H1 (cell line): ENCODE measurements around the gene DDX49. TPM values are rescaled to one million over a fixed set of nuclear protein-coding genes. Genes with fewer than 3 reads are reported as not detected.
A peak's percentile ranks its signal among the peaks of the same experiment; 100 is the strongest.

Source experiments
- CTCF ChIA-PET: fragments of 300-600 bp; sonication (Branson Sonifier 250); formaldehyde crosslinking; loops from one replicate; lab custom pipeline; 2021; ENCODE audit not compliant: partially characterized antibody; lab: Charles Lee
- POLR2A ChIA-PET: fragments of 300-600 bp; sonication (Branson Sonifier 250); formaldehyde crosslinking; loops from one replicate; lab custom pipeline; 2021; ENCODE audit warnings: inconsistent platforms; ENCODE audit not compliant: partially characterized antibody; lab: Charles Lee
- DNase-seq, 2 experiments: peaks; one replicate each; pipeline versions ENCODE4 v3.0.0 to v3.0.0-alpha.2; 2010 to 2022; ENCODE audit warnings: low spot score in 2 of 2, low read depth in 1 of 2, mixed read lengths in 1 of 2
- FAIRE-seq: peaks from 2 replicates; lab custom pipeline; 2011; peaks lifted over from hg19 to GRCh38; lab: Jason Lieb, UNC
- H2AFZ ChIP-seq: 2 replicates; pipeline ENCODE4 v1.8.1; 2012; ENCODE audit warnings: low read length, inconsistent platforms
- H2AK5ac ChIP-seq: 2 replicates; pipeline ENCODE4 v1.6.1; 2013; ENCODE audit warnings: low read depth, low read length
- H2BK120ac ChIP-seq: replicated peaks from 2 replicates; pipeline ENCODE3; 2013; ENCODE audit warnings: low read depth, low read length, inconsistent platforms
- H2BK12ac ChIP-seq: 2 replicates; pipeline ENCODE4 v1.6.1; 2013; ENCODE audit warnings: low read depth, low read length
- H2BK15ac ChIP-seq: 2 replicates; pipeline ENCODE4 v1.6.1; 2013; ENCODE audit warnings: low read length
- H2BK20ac ChIP-seq: 2 replicates; pipeline ENCODE4 v1.6.1; 2013; ENCODE audit warnings: low read length
- H2BK5ac ChIP-seq: 2 replicates; pipeline ENCODE4 v1.6.1; 2013; ENCODE audit warnings: low read depth, low read length
- H3K14ac ChIP-seq: 2 replicates; pipeline ENCODE4 v1.6.1; 2013; ENCODE audit warnings: inconsistent platforms; ENCODE audit not compliant: insufficient read length
- H3K18ac ChIP-seq: 2 replicates; pipeline ENCODE4 v1.6.1; 2013; ENCODE audit warnings: low read length; ENCODE audit errors: extremely low read depth
- H3K23ac ChIP-seq: 2 replicates; pipeline ENCODE4 v1.6.1; 2013; ENCODE audit warnings: inconsistent platforms; ENCODE audit not compliant: insufficient read length
- H3K23me2 ChIP-seq: 2 replicates; pipeline ENCODE4 v1.6.1; 2013; ENCODE audit warnings: low read depth, low read length
- H3K27ac ChIP-seq: 2 replicates; pipeline ENCODE4 v1.6.1; 2011; ENCODE audit warnings: low read depth, low read length, inconsistent platforms
- H3K27me3 ChIP-seq, 4 experiments: replicated peaks in 1 of 4; 1 replicate in 1 of 4; 2 replicates in 3 of 4; pipeline versions ENCODE4 v1.6.1 to v1.8.1; 2011 to 2013; ENCODE audit warnings: low read length in 3 of 4, mild to moderate bottlenecking in 3 of 4, inconsistent platforms in 2 of 4, mixed read lengths in 2 of 4, moderate library complexity in 1 of 4; ENCODE audit not compliant: control insufficient read depth in 3 of 4, insufficient read depth in 3 of 4; ENCODE audit errors: extremely low read depth in 1 of 4
- H3K36me3 ChIP-seq, 4 experiments: 2 replicates each; pipeline versions ENCODE4 v1.6.1 to v1.8.1; 2011 to 2013; ENCODE audit warnings: mild to moderate bottlenecking in 4 of 4, low read length in 3 of 4, moderate library complexity in 2 of 4, control low read depth in 1 of 4, inconsistent platforms in 1 of 4; ENCODE audit not compliant: insufficient read depth in 4 of 4, control insufficient read depth in 2 of 4
- H3K4ac ChIP-seq: replicated peaks from 2 replicates; pipeline ENCODE3; 2013; ENCODE audit warnings: low read length, low read depth, mixed read lengths, inconsistent platforms; ENCODE audit not compliant: insufficient read length
- H3K4me1 ChIP-seq, 4 experiments: replicated peaks in 1 of 4; 1 replicate in 1 of 4; 2 replicates in 3 of 4; pipeline versions ENCODE4 v1.6.1 to v1.8.1; 2011 to 2013; ENCODE audit warnings: low read length in 3 of 4, inconsistent platforms in 2 of 4, mixed read lengths in 1 of 4; ENCODE audit not compliant: insufficient read depth in 4 of 4, control insufficient read depth in 3 of 4
- H3K4me2 ChIP-seq, 2 experiments: 2 replicates each; pipeline versions ENCODE4 v1.6.1 to v1.8.1; 2011 to 2013; ENCODE audit warnings: low read depth in 2 of 2, low read length in 2 of 2, control low read depth in 1 of 2, inconsistent platforms in 1 of 2, mild to moderate bottlenecking in 1 of 2; ENCODE audit not compliant: insufficient read depth in 1 of 2
- H3K4me3 ChIP-seq, 4 experiments: fragments of 200-600, 300-600 bp in 1 of 4; sonication (generic), shearing (Covaris generic), sonication (Bioruptor Twin) in 1 of 4; 2 replicates each; pipeline versions ENCODE4 v1.5.1 to v1.8.1; 2011 to 2016; ENCODE audit warnings: low read length in 4 of 4, low read depth in 3 of 4, control low read depth in 2 of 4, inconsistent platforms in 2 of 4, mild to moderate bottlenecking in 2 of 4, mixed read lengths in 1 of 4, moderate library complexity in 1 of 4; ENCODE audit not compliant: insufficient read depth in 2 of 4; ENCODE audit errors: extremely low read depth in 1 of 4
- H3K56ac ChIP-seq: replicated peaks from 2 replicates; pipeline ENCODE3; 2013; ENCODE audit warnings: low read depth, mild to moderate bottlenecking, mixed read lengths, low read length, inconsistent platforms; ENCODE audit not compliant: insufficient read length
- H3K79me1 ChIP-seq: 2 replicates; pipeline ENCODE4 v1.6.1; 2013; ENCODE audit warnings: low read depth, low read length, control low read depth
- H3K79me2 ChIP-seq, 2 experiments: 2 replicates each; pipeline versions ENCODE4 v1.6.1 to v1.8.1; 2012 to 2013; ENCODE audit warnings: low read length in 2 of 2, mild to moderate bottlenecking in 2 of 2, inconsistent platforms in 1 of 2; ENCODE audit not compliant: insufficient read depth in 2 of 2, control insufficient read depth in 1 of 2
- H3K9ac ChIP-seq, 4 experiments: replicated peaks in 1 of 4; 1 replicate in 1 of 4; 2 replicates in 3 of 4; pipeline versions ENCODE4 v1.6.1 to v1.8.1; 2011 to 2013; ENCODE audit warnings: low read depth in 3 of 4, low read length in 3 of 4, control low read depth in 2 of 4, mild to moderate bottlenecking in 2 of 4, moderate library complexity in 2 of 4, inconsistent platforms in 1 of 4; ENCODE audit errors: extremely low read depth in 1 of 4
- H3K9me3 ChIP-seq, 2 experiments: 2 replicates each; pipeline versions ENCODE4 v1.6.1 to v1.8.1; 2012 to 2013; ENCODE audit warnings: mild to moderate bottlenecking in 2 of 2, moderate library complexity in 2 of 2, control low read depth in 1 of 2, inconsistent platforms in 1 of 2, low read depth in 1 of 2, low read length in 1 of 2, mixed read lengths in 1 of 2; ENCODE audit not compliant: insufficient read depth in 2 of 2
- H4K20me1 ChIP-seq, 2 experiments: replicated peaks in 1 of 2; 2 replicates each; pipeline versions ENCODE3 to v1.8.1; 2011 to 2013; ENCODE audit warnings: inconsistent platforms in 2 of 2, low read length in 2 of 2, mild to moderate bottlenecking in 1 of 2; ENCODE audit not compliant: insufficient read depth in 2 of 2, control insufficient read depth in 1 of 2
- H4K5ac ChIP-seq: 2 replicates; pipeline ENCODE4 v1.6.1; 2013; ENCODE audit warnings: low read length, low read depth, mixed read lengths, inconsistent platforms; ENCODE audit not compliant: insufficient read length
- H4K8ac ChIP-seq: 2 replicates; pipeline ENCODE4 v1.8.0; 2013; ENCODE audit warnings: mild to moderate bottlenecking, moderate library complexity, low read length, inconsistent platforms; ENCODE audit not compliant: insufficient read depth; ENCODE audit errors: extremely low read depth
- H4K91ac ChIP-seq: replicated peaks from 2 replicates; pipeline ENCODE3; 2013; ENCODE audit warnings: low read length, mixed read lengths, inconsistent platforms; ENCODE audit not compliant: insufficient read length
- CHD1 ChIP-seq: IDR thresholded peaks from 2 replicates; pipeline ENCODE4 v1.6.1; 2012; ENCODE audit warnings: low read depth, low read length, improper control_type of control experiment
- EP300 ChIP-seq, 2 experiments: IDR thresholded peaks; 1 replicate in 1 of 2; 2 replicates in 1 of 2; pipeline ENCODE4 v1.6.1; 2011 to 2012; ENCODE audit warnings: low read depth in 2 of 2, low read length in 2 of 2, mild to moderate bottlenecking in 2 of 2, borderline replicate concordance in 1 of 2, inconsistent platforms in 1 of 2, moderate library complexity in 1 of 2
- HDAC2 ChIP-seq, 2 experiments: fragments of 300-600 bp in 1 of 2; sonication (generic) in 1 of 2; IDR thresholded peaks; 2 replicates each; pipeline ENCODE4 v1.6.1; 2011 to 2012; ENCODE audit warnings: low read depth in 2 of 2, low read length in 2 of 2, mild to moderate bottlenecking in 2 of 2, moderate library complexity in 2 of 2, borderline replicate concordance in 1 of 2, inconsistent platforms in 1 of 2
- KDM5A ChIP-seq: fragments of 200-600 bp; IDR thresholded peaks from 2 replicates; pipeline ENCODE4 v1.7.1; 2012; ENCODE audit warnings: mild to moderate bottlenecking, low read length, inconsistent platforms, mixed read lengths
- NRF1 ChIP-seq: IDR thresholded peaks from 2 replicates; pipeline ENCODE4 v1.6.1; 2011; ENCODE audit warnings: mild to moderate bottlenecking, low read depth, low read length, improper control_type of control experiment
- SAP30 ChIP-seq: fragments of 300-600 bp; sonication (generic); IDR thresholded peaks from 2 replicates; pipeline ENCODE4 v1.7.1; 2012; ENCODE audit warnings: low read length, moderate library complexity, mild to moderate bottlenecking, inconsistent platforms; ENCODE audit not compliant: insufficient read depth, insufficient replicate concordance
- WGBS, 2 experiments: shearing (Covaris generic) in 1 of 2; methylation state at CpG; one replicate each; pipeline versions ENCODE4 v1.1.6 to v1.1.7; 2013 to 2015; ENCODE audit warnings: low lambda C conversion rate in 2 of 2, mixed read lengths in 2 of 2, inconsistent platforms in 1 of 2, low coverage in 1 of 2, missing lambda C conversion rate in 1 of 2; ENCODE audit not compliant: insufficient replicate concordance in 2 of 2, insufficient coverage in 1 of 2, insufficient read length in 1 of 2; ENCODE audit errors: extremely low coverage in 1 of 2, missing lambda C conversion rate in 1 of 2; 5-methylcytosine and 5-hydroxymethylcytosine counted together
- polyA plus RNA-seq, 7 experiments: library from polyadenylated mRNA; depleted of rRNA in 3 of 7; stranded (reverse) in 5 of 7; unstranded in 2 of 7; fragments of >200 nt in 5 of 7; fragments of 200-250 nt in 2 of 7; gene quantifications; 1 replicate in 5 of 7; 2 replicates in 1 of 7; 4 replicates in 1 of 7; pipeline versions ENCODE4 v1.2.1 to v1.2.3, GENCODE V29; 2011 to 2013; ENCODE audit warnings: missing spikeins in 2 of 7, mixed read lengths in 2 of 7
- total RNA-seq: library from RNA; stranded (reverse); fragmentation: NEBNext Ultra II Directional; extraction: Animal tissue kit (Norgen Biotek cat#: 25700); gene quantifications from 2 replicates; pipeline ENCODE4 v1.2.1, GENCODE V29; 2021

The DDX49 gene
- total and polyA plus RNA-seq, 2 of the 8 experiments (the other 6 are each of a cell fraction or from before 2014, with no cell fraction given) = 41.3 to 46.5 TPM

DNA sequence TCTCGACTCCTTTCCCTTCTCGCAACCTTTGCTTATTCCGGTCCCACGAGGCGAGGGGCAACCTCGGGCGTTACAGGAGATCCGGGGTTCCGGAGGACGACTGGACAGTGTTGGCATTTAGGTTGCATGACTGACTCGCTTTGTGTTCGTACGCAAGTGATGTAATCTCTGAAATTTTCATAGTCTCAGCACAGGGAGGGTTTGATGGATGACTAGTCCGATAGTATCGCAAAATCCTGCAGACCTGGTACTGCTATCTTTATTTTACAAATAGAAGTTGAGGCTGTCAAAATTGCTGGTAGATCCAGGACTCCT, 342 bp downstream of the DDX49 start:
- peaks cover 10% of the 10 kb centered on the region for H3K79me1 ChIP-seq
- H3K9ac ChIP-seq = peak overlapping the region; percentile 65 to 84 (median 76)
- peak; percentile 93 for TF ChIP-seq SAP30
- no peak for TF ChIP-seq NRF1
- no peak for TF ChIP-seq EP300 (IDR thresholded peaks at IDR 0.05; ENCODE audit: borderline replicate concordance in 1 of 2, low read depth in 2 of 2, low read length in 2 of 2)
- 0 out of 2 replicates have a peak, but pooled peaks have one; percentile 63 for TF ChIP-seq KDM5A
- TF ChIP-seq HDAC2 (IDR thresholded peaks at IDR 0.05; ENCODE audit: borderline replicate concordance in 1 of 2, low read depth in 2 of 2, low read length in 2 of 2) = peak in 1 of 2 experiments; percentile 37; a peak in 2 of 4 replicates
- TF ChIP-seq CHD1 = no peak
- TF ChIP-seq, all 59 proteins: peak for 3
- Histone ChIP-seq H3K23me2 (peaks cover 15% of the 10 kb centered on the region), H3K79me2 (peaks cover 4 to 27% of the 10 kb centered on the region in 2 experiments; a peak in 3 of 4 replicates), H3K27ac (0 out of 2 replicates have a peak overlapping the region, but pooled peaks have one; percentile 48), H2BK5ac (no peak overlapping the region), H2BK120ac (no peak overlapping the region), H3K4me2 (peak overlapping the region; percentile 77 to 95), H2AK5ac (no peak overlapping the region), H2BK15ac (no peak overlapping the region), H2BK12ac (no peak overlapping the region), H3K4me3 (peak overlapping the region; percentile 82 to 100 (median 100)), H4K91ac (no peak overlapping the region), H3K14ac (no peak overlapping the region), H4K8ac (peak overlapping the region; percentile 66; the same call in 1 of the 2 replicates), H3K4me1 (peaks cover 0 to 9% (median 6%) of the 10 kb centered on the region in 4 experiments; a peak in 6 of 7 replicates), H3K56ac (peak overlapping the region; percentile 24), H3K18ac (no peak overlapping the region), H3K4ac (no peak overlapping the region), H2AFZ (peak overlapping the region; percentile 82; the same call in 1 of the 2 replicates), H2BK20ac (no peak overlapping the region), H3K36me3 (peaks cover 2 to 21% (median 11%) of the 10 kb centered on the region in 4 experiments; a peak in 7 of 8 replicates), H4K20me1 (peaks cover 0 to 17% of the 10 kb centered on the region in 2 experiments), H3K23ac (no peak overlapping the region), H3K27me3 (no peaks in the 10 kb centered on the region), H4K5ac (no peak overlapping the region), H3K9me3 (no peaks in the 10 kb centered on the region)
- DNase-seq (no peak), FAIRE-seq (no peak)
- CTCF ChIA-PET = interaction anchor here (0.7 to 1.9 kb wide), 3 partner anchors 15 to 39 kb away, joined by 3 to 5 read pairs (median 3); no protein-coding TSS in a partner anchor
- WGBS, 2 experiments = 10% methylated on average over 15 of the region's 15 CpGs; no CpG with 5 or more reads in 1 of the 2 experiments
- POLR2A ChIA-PET = interaction anchor here (0.7 to 6.7 kb wide), 11 partner anchors 10 to 499 kb away, joined by 3 to 94 read pairs (median 8); partner anchors contain the start of gene CERS1
